WTC11 (cell line): ENCODE results near the gene DLGAP3. TPM values are rescaled to one million over a fixed set of nuclear protein-coding genes. Genes with fewer than 3 reads are reported as not detected.

Experiments used
- ATAC-seq: fragments of 200-7000 bp; cut with Tn5 transposase; 2 replicates; pipeline ENCODE4 v1.10.0; 2021; ENCODE audit warnings: mild to moderate bottlenecking, moderate library complexity
- CTCF ChIA-PET: fragments of 300-600 bp; sonication (Branson Sonifier 250); formaldehyde crosslinking; loops from one replicate; lab custom pipeline; 2021; ENCODE audit warnings: antibody characterized with exemption; lab: Charles Lee
- POLR2A ChIA-PET: fragments of 350-600 bp; sonication (Branson Sonifier 250); formaldehyde crosslinking; loops from one replicate; lab custom pipeline; 2021; ENCODE audit warnings: antibody characterized with exemption; lab: Charles Lee
- DNase-seq: peaks from one replicate; pipeline ENCODE4 v3.0.0; 2021; ENCODE audit warnings: low spot score
- H3K27ac Mint-ChIP-seq: 2 replicates; pipeline ENCODE4 v1.8.0; 2021; ENCODE audit warnings: mixed read lengths
- H3K27me3 Mint-ChIP-seq: 2 replicates; pipeline ENCODE4 v1.8.0; 2021; ENCODE audit warnings: low read depth, mild to moderate bottlenecking, moderate library complexity, mixed read lengths
- H3K36me3 Mint-ChIP-seq: 2 replicates; pipeline ENCODE4 v1.8.0; 2021; ENCODE audit warnings: mixed read lengths
- H3K4me1 Mint-ChIP-seq: 2 replicates; pipeline ENCODE4 v1.8.0; 2022; ENCODE audit warnings: mixed read lengths
- H3K4me3 Mint-ChIP-seq: 2 replicates; pipeline ENCODE4 v1.8.0; 2021; ENCODE audit warnings: mild to moderate bottlenecking, moderate library complexity, mixed read lengths
- H3K9me3 Mint-ChIP-seq: 2 replicates; pipeline ENCODE4 v1.8.0; 2021; ENCODE audit warnings: mixed read lengths
- CBFB ChIP-seq: sonication (generic); formaldehyde crosslinking; IDR thresholded peaks from 2 replicates; pipeline ENCODE4 v1.8.1; 2022; ENCODE audit warnings: mild to moderate bottlenecking, low read depth, missing genetic modification reagents
- CREM ChIP-seq: sonication (generic); formaldehyde crosslinking; IDR thresholded peaks from 2 replicates; pipeline ENCODE4 v1.8.1; 2022; ENCODE audit warnings: mild to moderate bottlenecking, missing genetic modification reagents, moderate library complexity
- ELF4 ChIP-seq: sonication (generic); formaldehyde crosslinking; IDR thresholded peaks from 2 replicates; pipeline ENCODE4 v1.8.1; 2022; ENCODE audit warnings: low read depth, mild to moderate bottlenecking, moderate library complexity, missing genetic modification reagents
- ERG ChIP-seq: fragments of 250-450 bp; sonication (Bioruptor Pico); IDR thresholded peaks from 2 replicates; pipeline ENCODE4 v1.8.0; 2021; ENCODE audit warnings: mild to moderate bottlenecking
- FOXP1 ChIP-seq: sonication (generic); formaldehyde crosslinking; IDR thresholded peaks from 2 replicates; pipeline ENCODE4 v1.8.0; 2022; ENCODE audit warnings: missing genetic modification reagents, mild to moderate bottlenecking, moderate library complexity, borderline replicate concordance
- GABPB1 ChIP-seq: sonication (generic); formaldehyde crosslinking; IDR thresholded peaks from 2 replicates; pipeline ENCODE4 v1.8.1; 2023; ENCODE audit warnings: mild to moderate bottlenecking, missing genetic modification reagents
- NR3C1 ChIP-seq: sonication (generic); formaldehyde crosslinking; conservative IDR thresholded peaks from 2 replicates; pipeline ENCODE4 v1.8.1; 2023; ENCODE audit warnings: low read depth, mild to moderate bottlenecking, missing genetic modification reagents
- RELA ChIP-seq: sonication (generic); formaldehyde crosslinking; IDR thresholded peaks from 2 replicates; pipeline ENCODE4 v1.8.1; 2022; ENCODE audit warnings: missing genetic modification reagents, mild to moderate bottlenecking, borderline replicate concordance
- RORB ChIP-seq: fragments of 250-450 bp; sonication (Bioruptor Pico); IDR thresholded peaks from 2 replicates; pipeline ENCODE4 v1.9.0; 2021; ENCODE audit warnings: mild to moderate bottlenecking
- SMAD4 ChIP-seq: sonication (generic); formaldehyde crosslinking; IDR thresholded peaks from 2 replicates; pipeline ENCODE4 v1.8.0; 2022; ENCODE audit warnings: mild to moderate bottlenecking, missing genetic modification reagents
- SOX15 ChIP-seq: fragments of 250-450 bp; sonication (Bioruptor Pico); IDR thresholded peaks from 2 replicates; pipeline ENCODE4 v1.9.0; 2021; ENCODE audit warnings: mild to moderate bottlenecking
- TEAD1 ChIP-seq: sonication (generic); formaldehyde crosslinking; IDR thresholded peaks from 2 replicates; pipeline ENCODE4 v1.8.0; 2022; ENCODE audit warnings: mild to moderate bottlenecking, missing genetic modification reagents
- ZNF138 ChIP-seq: sonication (generic); formaldehyde crosslinking; conservative IDR thresholded peaks from 2 replicates; pipeline ENCODE4 v1.8.1; 2022; ENCODE audit warnings: mild to moderate bottlenecking, moderate library complexity, missing genetic modification reagents
- total RNA-seq: library from RNA; stranded (reverse); gene quantifications from 3 replicates; pipeline ENCODE4 v1.2.3, GENCODE V29; 2021
- TF ChIP-seq, protein P1 (sequence below): sonication (generic); formaldehyde crosslinking; IDR thresholded peaks from 2 replicates; pipeline ENCODE4 v1.8.1; 2022; ENCODE audit warnings: low read depth, missing genetic modification reagents, borderline replicate concordance
- TF ChIP-seq, protein P2 (sequence below): sonication (generic); formaldehyde crosslinking; IDR thresholded peaks from 2 replicates; pipeline ENCODE4 v1.8.0; 2023; ENCODE audit warnings: missing genetic modification reagents
- TF ChIP-seq, protein P3 (sequence below): fragments of 250-450 bp; sonication (Bioruptor Pico); IDR thresholded peaks from 2 replicates; pipeline ENCODE4 v1.9.0; 2021; ENCODE audit warnings: mild to moderate bottlenecking, borderline replicate concordance
- TF ChIP-seq, protein P4 (sequence below): sonication (generic); formaldehyde crosslinking; IDR thresholded peaks from 2 replicates; pipeline ENCODE4 v1.8.0; 2022; ENCODE audit warnings: mild to moderate bottlenecking, missing genetic modification reagents
- TF ChIP-seq, protein P5 (sequence below): sonication (generic); formaldehyde crosslinking; conservative IDR thresholded peaks from 2 replicates; pipeline ENCODE4 v1.8.1; 2022; ENCODE audit warnings: mild to moderate bottlenecking, missing genetic modification reagents

DLGAP3 gene
- total RNA-seq, 1 experiment from 2014 or later, result 11.3 TPM

DNA sequence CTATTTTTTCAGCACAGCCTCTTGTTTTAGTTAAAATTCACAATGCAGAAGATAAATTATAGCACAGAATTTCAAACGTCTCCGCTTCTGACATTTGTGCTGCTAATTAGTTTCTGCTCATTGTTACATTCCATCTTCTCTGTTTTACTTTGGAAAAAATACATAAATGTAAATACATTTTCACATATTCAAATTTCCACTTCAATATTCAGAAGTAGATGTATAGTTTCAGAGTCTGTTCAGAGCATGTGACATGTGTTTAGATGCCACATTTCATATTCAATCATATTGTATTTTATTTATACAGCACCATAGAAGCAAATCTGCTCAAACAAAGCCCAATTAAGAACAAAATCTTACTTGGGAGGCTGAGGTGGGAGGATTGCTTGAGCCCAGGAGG, 36.1 kb upstream of the DLGAP3 start:
- TF ChIP-seq, protein P1, sequence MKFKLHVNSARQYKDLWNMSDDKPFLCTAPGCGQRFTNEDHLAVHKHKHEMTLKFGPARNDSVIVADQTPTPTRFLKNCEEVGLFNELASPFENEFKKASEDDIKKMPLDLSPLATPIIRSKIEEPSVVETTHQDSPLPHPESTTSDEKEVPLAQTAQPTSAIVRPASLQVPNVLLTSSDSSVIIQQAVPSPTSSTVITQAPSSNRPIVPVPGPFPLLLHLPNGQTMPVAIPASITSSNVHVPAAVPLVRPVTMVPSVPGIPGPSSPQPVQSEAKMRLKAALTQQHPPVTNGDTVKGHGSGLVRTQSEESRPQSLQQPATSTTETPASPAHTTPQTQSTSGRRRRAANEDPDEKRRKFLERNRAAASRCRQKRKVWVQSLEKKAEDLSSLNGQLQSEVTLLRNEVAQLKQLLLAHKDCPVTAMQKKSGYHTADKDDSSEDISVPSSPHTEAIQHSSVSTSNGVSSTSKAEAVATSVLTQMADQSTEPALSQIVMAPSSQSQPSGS (CRISPR knock-in tag), result no peak
- no peak for TF ChIP-seq NR3C1 (CRISPR knock-in tag)
- TF ChIP-seq, protein P2, sequence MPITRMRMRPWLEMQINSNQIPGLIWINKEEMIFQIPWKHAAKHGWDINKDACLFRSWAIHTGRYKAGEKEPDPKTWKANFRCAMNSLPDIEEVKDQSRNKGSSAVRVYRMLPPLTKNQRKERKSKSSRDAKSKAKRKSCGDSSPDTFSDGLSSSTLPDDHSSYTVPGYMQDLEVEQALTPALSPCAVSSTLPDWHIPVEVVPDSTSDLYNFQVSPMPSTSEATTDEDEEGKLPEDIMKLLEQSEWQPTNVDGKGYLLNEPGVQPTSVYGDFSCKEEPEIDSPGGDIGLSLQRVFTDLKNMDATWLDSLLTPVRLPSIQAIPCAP (CRISPR knock-in tag), result no peak
- no peak for TF ChIP-seq CBFB (CRISPR knock-in tag)
- TF ChIP-seq, protein P3, sequence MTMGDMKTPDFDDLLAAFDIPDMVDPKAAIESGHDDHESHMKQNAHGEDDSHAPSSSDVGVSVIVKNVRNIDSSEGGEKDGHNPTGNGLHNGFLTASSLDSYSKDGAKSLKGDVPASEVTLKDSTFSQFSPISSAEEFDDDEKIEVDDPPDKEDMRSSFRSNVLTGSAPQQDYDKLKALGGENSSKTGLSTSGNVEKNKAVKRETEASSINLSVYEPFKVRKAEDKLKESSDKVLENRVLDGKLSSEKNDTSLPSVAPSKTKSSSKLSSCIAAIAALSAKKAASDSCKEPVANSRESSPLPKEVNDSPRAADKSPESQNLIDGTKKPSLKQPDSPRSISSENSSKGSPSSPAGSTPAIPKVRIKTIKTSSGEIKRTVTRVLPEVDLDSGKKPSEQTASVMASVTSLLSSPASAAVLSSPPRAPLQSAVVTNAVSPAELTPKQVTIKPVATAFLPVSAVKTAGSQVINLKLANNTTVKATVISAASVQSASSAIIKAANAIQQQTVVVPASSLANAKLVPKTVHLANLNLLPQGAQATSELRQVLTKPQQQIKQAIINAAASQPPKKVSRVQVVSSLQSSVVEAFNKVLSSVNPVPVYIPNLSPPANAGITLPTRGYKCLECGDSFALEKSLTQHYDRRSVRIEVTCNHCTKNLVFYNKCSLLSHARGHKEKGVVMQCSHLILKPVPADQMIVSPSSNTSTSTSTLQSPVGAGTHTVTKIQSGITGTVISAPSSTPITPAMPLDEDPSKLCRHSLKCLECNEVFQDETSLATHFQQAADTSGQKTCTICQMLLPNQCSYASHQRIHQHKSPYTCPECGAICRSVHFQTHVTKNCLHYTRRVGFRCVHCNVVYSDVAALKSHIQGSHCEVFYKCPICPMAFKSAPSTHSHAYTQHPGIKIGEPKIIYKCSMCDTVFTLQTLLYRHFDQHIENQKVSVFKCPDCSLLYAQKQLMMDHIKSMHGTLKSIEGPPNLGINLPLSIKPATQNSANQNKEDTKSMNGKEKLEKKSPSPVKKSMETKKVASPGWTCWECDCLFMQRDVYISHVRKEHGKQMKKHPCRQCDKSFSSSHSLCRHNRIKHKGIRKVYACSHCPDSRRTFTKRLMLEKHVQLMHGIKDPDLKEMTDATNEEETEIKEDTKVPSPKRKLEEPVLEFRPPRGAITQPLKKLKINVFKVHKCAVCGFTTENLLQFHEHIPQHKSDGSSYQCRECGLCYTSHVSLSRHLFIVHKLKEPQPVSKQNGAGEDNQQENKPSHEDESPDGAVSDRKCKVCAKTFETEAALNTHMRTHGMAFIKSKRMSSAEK (CRISPR knock-in tag), result no peak
- TF ChIP-seq, protein P4, sequence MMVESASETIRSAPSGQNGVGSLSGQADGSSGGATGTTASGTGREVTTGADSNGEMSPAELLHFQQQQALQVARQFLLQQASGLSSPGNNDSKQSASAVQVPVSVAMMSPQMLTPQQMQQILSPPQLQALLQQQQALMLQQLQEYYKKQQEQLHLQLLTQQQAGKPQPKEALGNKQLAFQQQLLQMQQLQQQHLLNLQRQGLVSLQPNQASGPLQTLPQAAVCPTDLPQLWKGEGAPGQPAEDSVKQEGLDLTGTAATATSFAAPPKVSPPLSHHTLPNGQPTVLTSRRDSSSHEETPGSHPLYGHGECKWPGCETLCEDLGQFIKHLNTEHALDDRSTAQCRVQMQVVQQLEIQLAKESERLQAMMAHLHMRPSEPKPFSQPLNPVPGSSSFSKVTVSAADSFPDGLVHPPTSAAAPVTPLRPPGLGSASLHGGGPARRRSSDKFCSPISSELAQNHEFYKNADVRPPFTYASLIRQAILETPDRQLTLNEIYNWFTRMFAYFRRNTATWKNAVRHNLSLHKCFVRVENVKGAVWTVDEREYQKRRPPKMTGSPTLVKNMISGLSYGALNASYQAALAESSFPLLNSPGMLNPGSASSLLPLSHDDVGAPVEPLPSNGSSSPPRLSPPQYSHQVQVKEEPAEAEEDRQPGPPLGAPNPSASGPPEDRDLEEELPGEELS (CRISPR knock-in tag), result no peak
- no peak for TF ChIP-seq ERG (CRISPR knock-in tag)
- TF ChIP-seq, protein P5, sequence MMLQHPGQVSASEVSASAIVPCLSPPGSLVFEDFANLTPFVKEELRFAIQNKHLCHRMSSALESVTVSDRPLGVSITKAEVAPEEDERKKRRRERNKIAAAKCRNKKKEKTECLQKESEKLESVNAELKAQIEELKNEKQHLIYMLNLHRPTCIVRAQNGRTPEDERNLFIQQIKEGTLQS (CRISPR knock-in tag), result no peak
- TF ChIP-seq GABPB1, result no peak
- no peak for TF ChIP-seq SMAD4
- TF ChIP-seq SOX15 (CRISPR knock-in tag), result no peak
- TF ChIP-seq ELF4 (CRISPR knock-in tag), result no peak
- TF ChIP-seq ZNF138 (CRISPR knock-in tag), result no peak
- TF ChIP-seq CREM, result no peak
- no peak for TF ChIP-seq FOXP1 (CRISPR knock-in tag)
- TF ChIP-seq RELA, result no peak
- TF ChIP-seq RORB (CRISPR knock-in tag), result no peak
- no peak for TF ChIP-seq TEAD1 (CRISPR knock-in tag)
- TF ChIP-seq, all 79 proteins: peak for 0
- H3K4me3 Mint-ChIP-seq, result no peak overlapping the region
- no peaks in the 10 kb centered on the region; the same call in 1 of the 2 replicates for H3K4me1 Mint-ChIP-seq
- DNase-seq, result no peak
- peaks cover 4% of the 10 kb centered on the region for H3K36me3 Mint-ChIP-seq
- peaks cover 10% of the 10 kb centered on the region for H3K9me3 Mint-ChIP-seq
- CTCF ChIA-PET, result no interaction called here
- H3K27me3 Mint-ChIP-seq, result no peaks in the 10 kb centered on the region
- POLR2A ChIA-PET, result no interaction called here
- ATAC-seq, result no peak
- no peak overlapping the region for H3K27ac Mint-ChIP-seq
